ENCODE measurements around the gene NPM1. TPM values are rescaled to one million over a fixed set of nuclear protein-coding genes. Genes with fewer than 3 reads are reported as not detected.

The NPM1 gene
- total RNA-seq, 4 donors from 2014 or later, result 388 to 648 (median 553) TPM

DNA sequence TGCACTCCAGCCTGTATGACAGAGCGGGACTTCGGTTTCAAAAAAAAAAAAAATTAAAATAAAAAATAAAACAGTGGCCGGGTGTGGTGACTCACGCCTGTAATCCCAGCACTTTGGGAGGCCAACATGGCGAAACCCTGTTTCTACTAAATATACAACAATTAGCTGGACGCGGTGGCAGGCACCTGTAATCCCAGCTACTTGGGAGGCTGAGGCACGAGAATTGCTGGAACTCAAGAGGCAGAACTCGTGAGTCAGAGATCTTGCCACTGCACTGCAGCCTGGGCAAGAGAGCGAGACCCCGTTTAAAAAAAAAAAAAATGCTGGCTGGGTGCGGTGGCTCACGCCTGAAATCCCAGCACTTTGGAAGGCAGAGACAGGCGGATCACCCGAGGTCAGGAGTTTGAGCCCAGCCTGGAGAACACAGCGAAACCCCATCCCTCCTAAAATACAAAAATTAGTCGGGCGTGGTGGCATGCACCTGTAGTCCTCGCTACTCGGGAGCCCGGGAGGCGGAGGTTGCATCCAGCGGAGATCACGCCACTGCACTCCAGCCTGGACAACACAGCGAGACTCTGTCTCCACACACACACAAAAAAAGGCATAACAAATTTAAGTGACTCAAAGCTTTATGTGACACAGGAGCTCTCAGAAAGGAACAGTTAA, 1.5 kb upstream of the NPM1 start:
- H3K27ac ChIP-seq (replicated peaks in 1 of 4), result no peak overlapping the region
- H3K4me1 ChIP-seq, result peaks cover 26 to 36% (median 32%) of the 10 kb centered on the region in 4 donors
- WGBS, result 96% methylated on average over 25 of the region's 25 CpGs
- H3K27me3 ChIP-seq, result no peaks in the 10 kb centered on the region
- peaks cover 0 to 6% (median under 1%) of the 10 kb centered on the region in 4 donors for H3K36me3 ChIP-seq
- TF ChIP-seq POLR2AphosphoS5 (IDR thresholded peaks at IDR 0.05), result no peak
- TF ChIP-seq EP300 (IDR thresholded peaks at IDR 0.05), result no peak
- no peak for TF ChIP-seq POLR2A (IDR thresholded peaks at IDR 0.05; ENCODE audit: low read depth)
- TF ChIP-seq, protein P1, sequence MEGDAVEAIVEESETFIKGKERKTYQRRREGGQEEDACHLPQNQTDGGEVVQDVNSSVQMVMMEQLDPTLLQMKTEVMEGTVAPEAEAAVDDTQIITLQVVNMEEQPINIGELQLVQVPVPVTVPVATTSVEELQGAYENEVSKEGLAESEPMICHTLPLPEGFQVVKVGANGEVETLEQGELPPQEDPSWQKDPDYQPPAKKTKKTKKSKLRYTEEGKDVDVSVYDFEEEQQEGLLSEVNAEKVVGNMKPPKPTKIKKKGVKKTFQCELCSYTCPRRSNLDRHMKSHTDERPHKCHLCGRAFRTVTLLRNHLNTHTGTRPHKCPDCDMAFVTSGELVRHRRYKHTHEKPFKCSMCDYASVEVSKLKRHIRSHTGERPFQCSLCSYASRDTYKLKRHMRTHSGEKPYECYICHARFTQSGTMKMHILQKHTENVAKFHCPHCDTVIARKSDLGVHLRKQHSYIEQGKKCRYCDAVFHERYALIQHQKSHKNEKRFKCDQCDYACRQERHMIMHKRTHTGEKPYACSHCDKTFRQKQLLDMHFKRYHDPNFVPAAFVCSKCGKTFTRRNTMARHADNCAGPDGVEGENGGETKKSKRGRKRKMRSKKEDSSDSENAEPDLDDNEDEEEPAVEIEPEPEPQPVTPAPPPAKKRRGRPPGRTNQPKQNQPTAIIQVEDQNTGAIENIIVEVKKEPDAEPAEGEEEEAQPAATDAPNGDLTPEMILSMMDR (IDR thresholded peaks at IDR 0.05), result no peak
- no peaks in the 10 kb centered on the region for H3K9me3 ChIP-seq
- no peak for DNase-seq (ENCODE audit: extremely low spot score)
- H3K4me3 ChIP-seq, result no peak overlapping the region
- intact Hi-C loops (cut with DNase I), result no loop called here

DNA sequence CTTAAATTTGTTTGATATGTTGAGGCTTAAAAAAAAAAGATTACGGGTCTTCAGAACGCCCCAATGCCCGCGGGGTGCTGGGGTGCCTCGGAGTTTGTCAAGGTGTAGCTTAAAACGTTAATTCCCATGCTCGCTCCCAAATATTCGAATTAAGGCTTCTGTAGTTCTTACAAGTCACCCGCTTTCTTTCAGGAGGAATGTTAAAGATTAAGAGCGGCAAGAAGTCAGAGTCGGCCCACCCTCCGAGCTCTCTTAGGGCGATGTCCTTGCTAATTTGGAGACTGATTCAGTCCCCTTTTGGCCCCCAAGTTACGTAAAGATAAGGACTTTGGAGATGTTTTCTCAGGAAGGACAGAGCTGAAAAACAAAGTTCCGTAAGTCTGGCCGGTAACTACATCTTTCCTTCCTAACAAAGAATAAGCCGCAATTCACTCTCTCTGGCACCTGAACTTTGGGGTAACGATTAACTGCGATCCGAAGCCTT, 746 bp upstream of the NPM1 start:
- 13% methylated on average over 20 of the region's 20 CpGs for WGBS
- peak overlapping the region; percentile 90 to 93 (median 92) for H3K27ac ChIP-seq (replicated peaks in 1 of 4)
- peak overlapping the region; percentile 73 to 86 (median 82) for H3K4me3 ChIP-seq
- H3K4me1 ChIP-seq, result peaks cover 34 to 44% (median 36%) of the 10 kb centered on the region in 4 donors
- H3K9me3 ChIP-seq, result no peaks in the 10 kb centered on the region
- intact Hi-C loops (cut with DNase I), result no loop called here
- peaks cover 0 to 14% (median 5%) of the 10 kb centered on the region in 4 donors for H3K36me3 ChIP-seq
- TF ChIP-seq EP300 (IDR thresholded peaks at IDR 0.05), result no peak
- TF ChIP-seq, protein P1 (IDR thresholded peaks at IDR 0.05), result no peak
- TF ChIP-seq POLR2A (IDR thresholded peaks at IDR 0.05; ENCODE audit: low read depth), result no peak
- no peak for TF ChIP-seq POLR2AphosphoS5 (IDR thresholded peaks at IDR 0.05)
- H3K27me3 ChIP-seq, result no peaks in the 10 kb centered on the region
- DNase-seq (ENCODE audit: extremely low spot score), result no peak

DNA sequence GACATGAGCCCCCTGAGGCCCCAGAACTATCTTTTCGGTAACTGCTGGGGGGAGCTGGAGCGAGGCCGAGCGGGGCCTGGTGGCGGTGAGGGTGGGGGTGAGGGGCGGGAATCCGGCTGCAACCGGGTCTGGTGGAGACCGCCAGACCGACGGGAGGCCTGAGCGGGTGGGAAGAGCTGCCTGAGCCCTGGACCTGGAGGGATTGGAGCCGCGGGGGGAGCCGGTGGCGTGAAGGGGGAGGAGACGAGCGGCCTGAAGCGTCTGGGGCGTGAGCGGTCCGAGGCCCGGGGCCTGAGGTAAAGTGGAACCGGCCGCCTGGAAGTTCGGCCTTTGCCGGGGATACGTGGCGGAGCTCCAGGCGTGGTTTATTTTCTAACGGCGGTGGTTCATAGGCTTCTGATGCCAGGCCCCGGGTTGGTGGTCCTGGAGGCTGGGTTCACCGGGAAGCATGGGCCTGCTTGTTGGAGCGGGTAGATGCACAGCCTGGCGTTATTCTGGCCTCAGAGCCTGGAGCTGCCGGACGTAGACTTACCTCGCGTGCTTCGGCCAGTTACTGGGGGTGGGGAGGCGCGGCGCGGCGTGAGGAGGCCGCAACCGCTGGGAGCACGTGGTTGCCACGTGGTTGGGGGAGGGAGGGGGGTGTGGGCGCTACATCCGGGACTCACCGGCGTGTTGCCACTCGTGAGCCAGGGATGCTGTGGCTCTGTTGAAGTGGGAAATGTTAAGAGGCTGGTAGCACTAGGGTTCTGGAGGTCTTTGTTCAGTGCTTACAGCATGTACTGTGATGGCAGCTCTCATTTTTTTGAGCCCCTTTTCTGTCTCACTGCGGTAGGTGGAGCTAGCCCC, 544 bp downstream of the NPM1 start:
- peak overlapping the region; percentile 90 to 93 (median 92) for H3K27ac ChIP-seq (replicated peaks in 1 of 4)
- H3K4me3 ChIP-seq, result peak overlapping the region; percentile 73 to 86 (median 82)
- TF ChIP-seq EP300 (IDR thresholded peaks at IDR 0.05) (no peak), POLR2AphosphoS5 (IDR thresholded peaks at IDR 0.05) (peak in 1 of 2 donors; percentile 35)
- H3K4me1 ChIP-seq, result peaks cover 37 to 46% (median 41%) of the 10 kb centered on the region in 4 donors
- DNase-seq (ENCODE audit: extremely low spot score), result peak; percentile 92
- H3K9me3 ChIP-seq, result no peaks in the 10 kb centered on the region
- WGBS, result 2% methylated on average over 11 of the region's 56 CpGs
- peaks cover 3 to 26% (median 16%) of the 10 kb centered on the region in 4 donors for H3K36me3 ChIP-seq
- intact Hi-C loops (cut with DNase I), result no loop called here
- no peaks in the 10 kb centered on the region for H3K27me3 ChIP-seq

DNA sequence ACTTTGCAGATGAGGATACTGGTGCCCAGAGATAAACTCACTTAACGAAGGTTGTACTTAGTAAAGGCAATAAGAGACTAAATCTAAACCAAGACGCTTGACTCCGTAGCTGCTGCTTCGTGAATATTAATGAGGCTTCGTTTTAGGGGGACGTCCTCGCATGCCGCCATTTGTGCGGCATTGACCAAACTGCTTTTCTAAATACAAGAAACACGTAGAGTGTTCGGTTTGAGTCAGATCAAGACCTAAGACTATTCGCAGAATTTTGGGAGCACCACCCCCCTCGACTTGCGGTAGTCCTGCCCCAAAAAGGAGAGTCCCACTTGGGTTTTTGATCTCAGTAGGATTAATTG, 1.1 kb downstream of the NPM1 start:
- Histone ChIP-seq H3K9me3 (no peaks in the 10 kb centered on the region), H3K27ac (replicated peaks in 1 of 4) (peak overlapping the region; percentile 90 to 93 (median 92)), H3K4me1 (peaks cover 37 to 46% (median 41%) of the 10 kb centered on the region in 4 donors), H3K4me3 (peak overlapping the region; percentile 73 to 86 (median 82)), H3K36me3 (peaks cover 3 to 32% (median 21%) of the 10 kb centered on the region in 4 donors), H3K27me3 (no peaks in the 10 kb centered on the region)
- TF ChIP-seq POLR2A (IDR thresholded peaks at IDR 0.05; ENCODE audit: low read depth) (no peak), EP300 (IDR thresholded peaks at IDR 0.05) (no peak), POLR2AphosphoS5 (IDR thresholded peaks at IDR 0.05) (no peak)
- TF ChIP-seq, protein P1 (IDR thresholded peaks at IDR 0.05), result no peak
- intact Hi-C loops (cut with DNase I), result no loop called here
- WGBS, result 4% methylated on average over 13 of the region's 14 CpGs
- DNase-seq (ENCODE audit: extremely low spot score), result no peak
